CD4-positive, alpha-beta memory T cell (primary cell): ENCODE results near the gene OSCAR. TPM values are rescaled to one million over a fixed set of nuclear protein-coding genes. Genes with fewer than 3 reads are reported as not detected.

Experiments used
- CTCF ChIA-PET: fragments of 350-600 bp; sonication (Branson Sonifier 250); formaldehyde crosslinking; loops from one replicate; lab custom pipeline; 2021; ENCODE audit warnings: inconsistent platforms; ENCODE audit not compliant: partially characterized antibody; lab: Charles Lee
- POLR2A ChIA-PET: fragments of 350-600 bp; sonication (Branson Sonifier 250); formaldehyde crosslinking; loops from one replicate; lab custom pipeline; 2021; ENCODE audit not compliant: partially characterized antibody; lab: Charles Lee
- DNase-seq, 5 donors: peaks; one replicate each; pipeline versions ENCODE4 v3.0.0 to v3.0.0-alpha.2; 2020 to 2022; ENCODE audit warnings: mixed read lengths in 1 of 5
- H3K27ac ChIP-seq: one replicate; pipeline ENCODE4 v1.7.0; 2013; ENCODE audit warnings: low read depth, low read length
- H3K27me3 ChIP-seq: 2 replicates; pipeline ENCODE4 v1.7.0; 2013; ENCODE audit warnings: mild to moderate bottlenecking, low read length, moderate library complexity; ENCODE audit not compliant: insufficient read depth
- H3K36me3 ChIP-seq: 2 replicates; pipeline ENCODE4 v1.7.0; 2013; ENCODE audit warnings: mild to moderate bottlenecking, low read length, moderate library complexity; ENCODE audit not compliant: insufficient read depth
- H3K4me1 ChIP-seq: 2 replicates; pipeline ENCODE4 v1.7.0; 2013; ENCODE audit warnings: mild to moderate bottlenecking, low read length, moderate library complexity; ENCODE audit not compliant: insufficient read depth
- H3K4me3 ChIP-seq, 2 donors: one replicate each; pipeline ENCODE4 v1.7.0; 2013; ENCODE audit warnings: low read length in 2 of 2, mild to moderate bottlenecking in 1 of 2
- H3K9me3 ChIP-seq, 2 donors: one replicate each; pipeline ENCODE4 v1.7.0; 2013; ENCODE audit warnings: low read length in 2 of 2, control low read depth in 1 of 2; ENCODE audit not compliant: control insufficient read depth in 1 of 2
- H3K27ac Mint-ChIP-seq, 7 donors: one replicate each; pipeline ENCODE4 v1.8.0; 2020 to 2021; ENCODE audit warnings: mixed read lengths in 7 of 7, mild to moderate bottlenecking in 6 of 7, inconsistent platforms in 3 of 7, moderate library complexity in 3 of 7
- H3K27me3 Mint-ChIP-seq, 2 donors: one replicate each; pipeline ENCODE4 v1.8.0; 2020 to 2021; ENCODE audit warnings: mixed read lengths in 2 of 2
- H3K36me3 Mint-ChIP-seq, 2 donors: one replicate each; pipeline ENCODE4 v1.8.0; 2020 to 2021; ENCODE audit warnings: mixed read lengths in 2 of 2, inconsistent platforms in 1 of 2, mild to moderate bottlenecking in 1 of 2
- H3K4me1 Mint-ChIP-seq, 4 donors: one replicate each; pipeline ENCODE4 v1.8.0; 2020 to 2021; ENCODE audit warnings: mixed read lengths in 4 of 4, mild to moderate bottlenecking in 1 of 4
- H3K4me3 Mint-ChIP-seq, 8 donors: one replicate each; pipeline ENCODE4 v1.8.0; 2020 to 2021; ENCODE audit warnings: mixed read lengths in 8 of 8, mild to moderate bottlenecking in 7 of 8, moderate library complexity in 6 of 8, inconsistent platforms in 3 of 8
- H3K9me3 Mint-ChIP-seq, 8 donors: one replicate each; pipeline ENCODE4 v1.8.0; 2020 to 2021; ENCODE audit warnings: mixed read lengths in 8 of 8, mild to moderate bottlenecking in 5 of 8, inconsistent platforms in 3 of 8, moderate library complexity in 1 of 8
- intact Hi-C: fragments of 100-400 bp; cut with micrococcal nuclease; formaldehyde crosslinking; loops from one replicate; pipeline ENCODE4 v1.15.1; 2023
- polyA plus RNA-seq, 2 donors: library from polyadenylated mRNA; unstranded; fragments of 300-500 nt; fragmentation: Illumina TruSeq; gene quantifications; one replicate each; pipeline ENCODE4 v1.2.3, GENCODE V29; 2021
- total RNA-seq, 2 experiments: library from RNA; stranded (reverse); gene quantifications; one replicate each; pipeline ENCODE4 v1.2.3, GENCODE V29; 2021

The OSCAR gene
- total and polyA plus RNA-seq, 4 experiments from 2014 or later, result 0.23 to 1.1 (median 0.64) TPM; not detected in 1

GRCh38 chr19:54069470-54069869 lies 31.1 kb downstream of the OSCAR start:
- Mint-ChIP-seq H3K4me1 (no peaks in the 10 kb centered on the region), H3K36me3 (no peaks in the 10 kb centered on the region), H3K27ac (no peak overlapping the region), H3K9me3 (peaks cover 0 to 5% (median under 1%) of the 10 kb centered on the region in 8 donors), H3K27me3 (peaks cover 10 to 12% of the 10 kb centered on the region in 2 donors), H3K4me3 (no peak overlapping the region)
- ChIA-PET CTCF (interaction anchor here (1.1 kb wide), 1 partner anchor 276 kb away, joined by 3 read pairs; no protein-coding TSS in a partner anchor), POLR2A (no interaction called here)
- intact Hi-C loops, result no loop called here
- H3K36me3 ChIP-seq, result no peaks in the 10 kb centered on the region
- H3K4me3 ChIP-seq, result no peak overlapping the region
- no peaks in the 10 kb centered on the region for H3K9me3 ChIP-seq
- H3K27ac ChIP-seq, result no peak overlapping the region
- H3K4me1 ChIP-seq, result no peaks in the 10 kb centered on the region
- no peak for DNase-seq
- H3K27me3 ChIP-seq, result no peaks in the 10 kb centered on the region

GRCh38 chr19:54063350-54064116 lies 37.1 kb downstream of the OSCAR start, which contains the start of gene VSTM1:
Gene VSTM1 (minus strand): TSS chr19:54063897. CDS start chr19:54063777, 120 bp downstream.
- intact Hi-C loops, result no loop called here
- CTCF ChIA-PET, result no interaction called here

GRCh38 chr19:54062643-54063042 lies 38.0 kb downstream of the OSCAR start:
- ChIA-PET POLR2A (no interaction called here), CTCF (no interaction called here)
- H3K4me3 ChIP-seq, result no peak overlapping the region
- H3K9me3 Mint-ChIP-seq, result no peaks in the 10 kb centered on the region
- no peaks in the 10 kb centered on the region for H3K36me3 Mint-ChIP-seq
- no peaks in the 10 kb centered on the region for H3K4me1 ChIP-seq
- intact Hi-C loops, result no loop called here
- no peak for DNase-seq
- H3K9me3 ChIP-seq, result no peaks in the 10 kb centered on the region
- H3K4me1 Mint-ChIP-seq, result no peaks in the 10 kb centered on the region
- no peaks in the 10 kb centered on the region for H3K36me3 ChIP-seq
- H3K27me3 Mint-ChIP-seq, result peaks cover 9 to 14% of the 10 kb centered on the region in 2 donors
- H3K4me3 Mint-ChIP-seq, result no peak overlapping the region
- H3K27ac ChIP-seq, result no peak overlapping the region
- no peak overlapping the region for H3K27ac Mint-ChIP-seq
- no peaks in the 10 kb centered on the region for H3K27me3 ChIP-seq

More at GRCh38 chr19:54063350-54064116, 37.1 kb downstream of the OSCAR start, which contains the start of gene VSTM1:
- Mint-ChIP-seq H3K36me3 (no peaks in the 10 kb centered on the region), H3K4me3 (no peak within 1 kb of the TSS), H3K9me3 (no peaks in the 10 kb centered on the region), H3K27ac (no peak within 1 kb of the TSS), H3K27me3 (peaks cover 13 to 14% of the 10 kb centered on the region in 2 donors), H3K4me1 (no peaks in the 10 kb centered on the region)
- DNase-seq, result no peak
- no peak within 1 kb of the TSS for H3K27ac ChIP-seq
- no peaks in the 10 kb centered on the region for H3K9me3 ChIP-seq
- H3K4me1 ChIP-seq, result no peaks in the 10 kb centered on the region
- POLR2A ChIA-PET, result no interaction called here
- no peaks in the 10 kb centered on the region for H3K27me3 ChIP-seq
- H3K4me3 ChIP-seq, result no peak within 1 kb of the TSS
- H3K36me3 ChIP-seq, result no peaks in the 10 kb centered on the region

- intact Hi-C loops, result no loop called here
- DNase-seq, result no peak
- H3K9me3 Mint-ChIP-seq, result peaks cover 0 to 8% (median 3%) of the 10 kb centered on the region in 8 donors
- Histone ChIP-seq H3K4me3 (no peak overlapping the region), H3K27me3 (peaks cover 5% of the 10 kb centered on the region), H3K36me3 (no peaks in the 10 kb centered on the region), H3K4me1 (no peaks in the 10 kb centered on the region), H3K27ac (no peak overlapping the region), H3K9me3 (no peaks in the 10 kb centered on the region)
- CTCF ChIA-PET, result no interaction called here
- H3K27ac Mint-ChIP-seq, result no peak overlapping the region
- H3K4me1 Mint-ChIP-seq, result no peaks in the 10 kb centered on the region
- no peak overlapping the region for H3K4me3 Mint-ChIP-seq
- peaks cover 23 to 28% of the 10 kb centered on the region in 2 donors for H3K27me3 Mint-ChIP-seq
- POLR2A ChIA-PET, result no interaction called here
- no peaks in the 10 kb centered on the region for H3K36me3 Mint-ChIP-seq
Observed at GRCh38 chr19:54047616-54048015, 53.0 kb downstream of the OSCAR start.

GRCh38 chr19:54045771-54046170 lies 54.8 kb downstream of the OSCAR start:
- Histone ChIP-seq H3K27me3 (peaks cover 5% of the 10 kb centered on the region), H3K27ac (no peak overlapping the region), H3K36me3 (no peaks in the 10 kb centered on the region), H3K4me3 (no peak overlapping the region), H3K4me1 (no peaks in the 10 kb centered on the region), H3K9me3 (no peaks in the 10 kb centered on the region)
- peaks cover 0 to 8% (median 3%) of the 10 kb centered on the region in 8 donors for H3K9me3 Mint-ChIP-seq
- peaks cover 26 to 29% of the 10 kb centered on the region in 2 donors for H3K27me3 Mint-ChIP-seq
- ChIA-PET CTCF (interaction anchor here (0.7 to 1.2 kb wide), 2 partner anchors 16 to 22 kb away, joined by 3 read pairs; no protein-coding TSS in a partner anchor), POLR2A (no interaction called here)
- H3K36me3 Mint-ChIP-seq, result no peaks in the 10 kb centered on the region
- intact Hi-C loops, result no loop called here
- DNase-seq, result no peak
- no peaks in the 10 kb centered on the region for H3K4me1 Mint-ChIP-seq
- peak overlapping the region in 1 of 7 donors; percentile 43 for H3K27ac Mint-ChIP-seq
- no peak overlapping the region for H3K4me3 Mint-ChIP-seq

Other genes with a start within 250 kb of the OSCAR start
- gene MYADM, start 232.9 kb downstream of the OSCAR start, total RNA-seq, result 10 to 100 TPM; 42.1 to 45.8 TPM
- gene MYADM, start 232.9 kb downstream of the OSCAR start, polyA plus RNA-seq, result 10 to 100 TPM; 38.5 to 67.9 TPM
- not detected for gene PRKCG, start 218.6 kb downstream of the OSCAR start, total RNA-seq
- gene PRKCG, start 218.6 kb downstream of the OSCAR start, polyA plus RNA-seq, result under 1 TPM in 1 of 2 donors, not detected in 1; 0.06 TPM
- gene CACNG7, start 191.5 kb downstream of the OSCAR start, total RNA-seq, result not detected
- gene CACNG7, start 191.5 kb downstream of the OSCAR start, polyA plus RNA-seq, result not detected
- gene CACNG8, start 137.9 kb downstream of the OSCAR start, total RNA-seq, result not detected
- not detected for gene CACNG8, start 137.9 kb downstream of the OSCAR start, polyA plus RNA-seq
- gene CACNG6, start 109.2 kb downstream of the OSCAR start, total RNA-seq, result not detected
- not detected for gene CACNG6, start 109.2 kb downstream of the OSCAR start, polyA plus RNA-seq
- not detected for gene VSTM1, start 36.9 kb downstream of the OSCAR start, total RNA-seq
- not detected for gene VSTM1, start 36.9 kb downstream of the OSCAR start, polyA plus RNA-seq
- gene TARM1, start 19.4 kb downstream of the OSCAR start, total RNA-seq, result not detected
- gene TARM1, start 19.4 kb downstream of the OSCAR start, polyA plus RNA-seq, result not detected
- gene NDUFA3, start 2.1 kb upstream of the OSCAR start, total RNA-seq, result 100 to 1,000 TPM; 135 to 137 TPM
- gene NDUFA3, start 2.1 kb upstream of the OSCAR start, polyA plus RNA-seq, result 100 to 1,000 TPM; 374 to 440 TPM
- gene TFPT, start 14.9 kb upstream of the OSCAR start, total RNA-seq, result 10 to 100 TPM; 17.2 to 19.0 TPM
- gene TFPT, start 14.9 kb upstream of the OSCAR start, polyA plus RNA-seq, result 10 to 100 TPM; 17.6 to 31.0 TPM
- 10 to 100 TPM; 77.6 to 80.0 TPM for gene PRPF31, start 15.0 kb upstream of the OSCAR start, total RNA-seq
- 10 to 100 TPM; 73.0 to 79.0 TPM for gene PRPF31, start 15.0 kb upstream of the OSCAR start, polyA plus RNA-seq
- gene CNOT3, start 37.0 kb upstream of the OSCAR start, total RNA-seq, result 10 to 100 TPM; 80.0 to 82.3 TPM
- gene CNOT3, start 37.0 kb upstream of the OSCAR start, polyA plus RNA-seq, result 10 to 100 TPM in 1 of 2 donors, 1 to 10 TPM in 1; 3.3 to 21.0 TPM
- 10 to 100 TPM; 19.6 to 22.7 TPM for gene LENG1, start 58.9 kb upstream of the OSCAR start, total RNA-seq
- 10 to 100 TPM in 1 of 2 donors, 1 to 10 TPM in 1; 9.9 to 18.1 TPM for gene LENG1, start 58.9 kb upstream of the OSCAR start, polyA plus RNA-seq
- gene TMC4, start 72.4 kb upstream of the OSCAR start, total RNA-seq, result 1 to 10 TPM in 1 of 2 experiments, under 1 TPM in 1; 0.61 to 1.1 TPM
- 1 to 10 TPM in 1 of 2 donors, under 1 TPM in 1; 0.71 to 3.3 TPM for gene TMC4, start 72.4 kb upstream of the OSCAR start, polyA plus RNA-seq
- 10 to 100 TPM; 46.4 to 55.5 TPM for gene MBOAT7, start 88.8 kb upstream of the OSCAR start, total RNA-seq
- gene MBOAT7, start 88.8 kb upstream of the OSCAR start, polyA plus RNA-seq, result 10 to 100 TPM; 16.0 to 28.7 TPM
- 10 to 100 TPM; 23.2 to 25.8 TPM for gene TSEN34, start 90.5 kb upstream of the OSCAR start, total RNA-seq
- gene TSEN34, start 90.5 kb upstream of the OSCAR start, polyA plus RNA-seq, result 10 to 100 TPM; 20.3 to 39.6 TPM
- gene RPS9, start 100.1 kb upstream of the OSCAR start, total RNA-seq, result 1,000 to 10,000 TPM; 1,117 to 1,127 TPM
- gene RPS9, start 100.1 kb upstream of the OSCAR start, polyA plus RNA-seq, result 1,000 to 10,000 TPM in 1 of 2 donors, 100 to 1,000 TPM in 1; 924 to 1,042 TPM
- 1 to 10 TPM; 8.8 to 9.1 TPM for gene LILRB3, start 122.2 kb upstream of the OSCAR start, total RNA-seq
- 1 to 10 TPM in 1 of 2 donors, under 1 TPM in 1; 0.97 to 5.8 TPM for gene LILRB3, start 122.2 kb upstream of the OSCAR start, polyA plus RNA-seq
- gene LILRA6, start 142.0 kb upstream of the OSCAR start, total RNA-seq, result 1 to 10 TPM in 1 of 2 experiments, under 1 TPM in 1; 0.73 to 1.2 TPM
- 1 to 10 TPM in 1 of 2 donors, not detected in 1; 2.9 TPM for gene LILRA6, start 142.0 kb upstream of the OSCAR start, polyA plus RNA-seq
- gene LILRB5, start 156.5 kb upstream of the OSCAR start, total RNA-seq, result under 1 TPM; 0.47 to 0.52 TPM
- not detected for gene LILRB5, start 156.5 kb upstream of the OSCAR start, polyA plus RNA-seq
- gene LILRB2, start 180.3 kb upstream of the OSCAR start, total RNA-seq, result 1 to 10 TPM in 1 of 2 experiments, under 1 TPM in 1; 0.58 to 1.2 TPM
- gene LILRB2, start 180.3 kb upstream of the OSCAR start, polyA plus RNA-seq, result not detected
- under 1 TPM; 0.36 to 0.38 TPM for gene LILRA5, start 212.4 kb upstream of the OSCAR start, total RNA-seq
- gene LILRA5, start 212.4 kb upstream of the OSCAR start, polyA plus RNA-seq, result not detected
- gene LILRA4, start 238.4 kb upstream of the OSCAR start, total RNA-seq, result not detected
- under 1 TPM in 1 of 2 donors, not detected in 1; 0.45 TPM for gene LILRA4, start 238.4 kb upstream of the OSCAR start, polyA plus RNA-seq